Esophagus muscularis mucosa (tissue), 2 donors: Measurements from ENCODE around the gene ADAMTS2.

Source experiments
- POLR2A ChIP-seq: fragments of 450-650 bp; IDR thresholded peaks from one replicate; pipeline ENCODE4 v1.6.1; 2017; ENCODE audit warnings: antibody characterized with exemption, moderate library complexity, mild to moderate bottlenecking, low read depth
- POLR2AphosphoS5 ChIP-seq, 2 donors: sonication (generic); formaldehyde crosslinking; IDR thresholded peaks; one replicate each; pipeline ENCODE4 v1.6.1; 2017; ENCODE audit warnings: antibody characterized with exemption in 2 of 2

- TF ChIP-seq POLR2AphosphoS5 (IDR thresholded peaks at IDR 0.05) (no peak), POLR2A (no peak)
Measured at GRCh38 chr5:179221196-179221876, 123.9 kb downstream of the ADAMTS2 start.
